Measurements from ENCODE around the gene FKBP9.
"Not testable (repeated sequence)": the region's sequence is repeated elsewhere in the genome, so short reads cannot be mapped to it uniquely, and the experiment has no call there.

Gene FKBP9

GRCh38 chr7:33005690-33006089 lies 48.5 kb downstream of the FKBP9 start:
- DNase-seq (ENCODE audit: low read depth), result not testable (repeated sequence)

- DNase-seq (ENCODE audit: low read depth), result no peak
Observed at GRCh38 chr7:33009734-33010133, 52.5 kb downstream of the FKBP9 start.

GRCh38 chr7:33012364-33012763 lies 55.1 kb downstream of the FKBP9 start:
- no peak for DNase-seq (ENCODE audit: low read depth)

- DNase-seq (ENCODE audit: low read depth), result no peak
Observed at GRCh38 chr7:33024189-33024757, 67.0 kb downstream of the FKBP9 start.

- no peak for DNase-seq (ENCODE audit: low read depth)
Observed at GRCh38 chr7:33035776-33036175, 78.5 kb downstream of the FKBP9 start.

GRCh38 chr7:33038639-33039038 lies 81.4 kb downstream of the FKBP9 start:
- no peak for DNase-seq (ENCODE audit: low read depth)

GRCh38 chr7:33039257-33039902 lies 82.1 kb downstream of the FKBP9 start:
- DNase-seq (ENCODE audit: low read depth), result no peak

- DNase-seq (ENCODE audit: low read depth), result no peak
Observed at GRCh38 chr7:33039903-33040292, 82.7 kb downstream of the FKBP9 start.

- DNase-seq (ENCODE audit: low read depth), result peak; percentile 49
Observed at GRCh38 chr7:33040803-33041516, 83.7 kb downstream of the FKBP9 start.

- DNase-seq (ENCODE audit: low read depth), result no peak
Observed at GRCh38 chr7:33041631-33042428, 84.6 kb downstream of the FKBP9 start.

GRCh38 chr7:33043501-33044400 lies 86.5 kb downstream of the FKBP9 start:
- DNase-seq (ENCODE audit: low read depth), result no peak

GRCh38 chr7:33044401-33044718 lies 87.1 kb downstream of the FKBP9 start:
- DNase-seq (ENCODE audit: low read depth), result no peak

- no peak for DNase-seq (ENCODE audit: low read depth)
Observed at GRCh38 chr7:33044986-33045385, 87.7 kb downstream of the FKBP9 start.

GRCh38 chr7:33048257-33048656 lies 91.0 kb downstream of the FKBP9 start:
- no peak for DNase-seq (ENCODE audit: low read depth)

- no peak for DNase-seq (ENCODE audit: low read depth)
Observed at GRCh38 chr7:33048704-33049103, 91.5 kb downstream of the FKBP9 start.

GRCh38 chr7:33050535-33051318 lies 93.5 kb downstream of the FKBP9 start:
- DNase-seq (ENCODE audit: low read depth), result no peak

- no peak for DNase-seq (ENCODE audit: low read depth)
Observed at GRCh38 chr7:33053721-33054120, 96.5 kb downstream of the FKBP9 start.

GRCh38 chr7:33054261-33054964 lies 97.2 kb downstream of the FKBP9 start:
- DNase-seq (ENCODE audit: low read depth), result no peak

- no peak for DNase-seq (ENCODE audit: low read depth)
Observed at GRCh38 chr7:33055158-33055557, 97.9 kb downstream of the FKBP9 start.
